Measurements from ENCODE around the gene PHC2. TPM values are rescaled to one million over a fixed set of nuclear protein-coding genes. Genes with fewer than 3 reads are reported as not detected.

The PHC2 gene
- total RNA-seq, 1 experiment from 2014 or later, result 128 TPM

Other genes with a start within 250 kb of the PHC2 start
- 14.4 and 15.6 TPM in 2 replicates for gene TRIM62, start 249.1 kb downstream of the PHC2 start, total RNA-seq (2014; rRNA removed; shearing (Covaris generic))
- gene ZNF362, start 174.6 kb downstream of the PHC2 start, total RNA-seq (2014; rRNA removed; shearing (Covaris generic)), result 6.2 and 15.2 TPM in 2 replicates
- gene A3GALT2, start 110.0 kb downstream of the PHC2 start, total RNA-seq (2014; rRNA removed; shearing (Covaris generic)), result not detected in 2 replicates
- 4.6 and 5.9 TPM in 2 replicates for gene ZSCAN20, start 41.5 kb upstream of the PHC2 start, total RNA-seq (2014; rRNA removed; shearing (Covaris generic))